Cerebellar nuclear complex (tissue), 1 donor: ENCODE measurements around the gene RDH11.

Experiments used
- DNase-seq, 2 experiments: peaks; one replicate each; lab custom pipeline; 2025; lab: John Stamatoyannopoulos, UW

The RDH11 gene

GRCh38 chr14:67650151-67650550 is 45.4 kb downstream of the RDH11 start:
- peak in 1 of 2 experiments; percentile 16 for DNase-seq

- no peak for DNase-seq
Observed at GRCh38 chr14:67646131-67646530, 49.4 kb downstream of the RDH11 start.

GRCh38 chr14:67645414-67645813 is 50.1 kb downstream of the RDH11 start:
- DNase-seq, result no peak

- DNase-seq, result no peak
Observed at GRCh38 chr14:67644428-67644827, 51.1 kb downstream of the RDH11 start.

GRCh38 chr14:67643713-67644112 is 51.9 kb downstream of the RDH11 start:
- DNase-seq, result no peak

GRCh38 chr14:67641902-67642749 is 53.4 kb downstream of the RDH11 start:
- no peak for DNase-seq

- DNase-seq, result no peak
Observed at GRCh38 chr14:67641480-67641879, 54.1 kb downstream of the RDH11 start.

GRCh38 chr14:67638642-67639041 is 56.9 kb downstream of the RDH11 start:
- DNase-seq, result no peak

GRCh38 chr14:67636361-67636919 is 59.1 kb downstream of the RDH11 start:
- DNase-seq, result no peak

GRCh38 chr14:67633451-67634147 is 62.0 kb downstream of the RDH11 start:
- DNase-seq, result no peak

GRCh38 chr14:67630938-67631337 is 64.6 kb downstream of the RDH11 start:
- DNase-seq, result no peak

- no peak for DNase-seq
Observed at GRCh38 chr14:67630186-67630585, 65.4 kb downstream of the RDH11 start.

GRCh38 chr14:67627519-67627918 is 68.0 kb downstream of the RDH11 start:
- DNase-seq, result no peak
